ENCODE results near the gene GRM4. TPM values are rescaled to one million over a fixed set of nuclear protein-coding genes. Genes with fewer than 3 reads are reported as not detected.

The GRM4 gene
- total RNA-seq, 1 experiment from 2014 or later, result 5.6 TPM

- Histone ChIP-seq H3K56ac (ENCODE audit: insufficient read length, low read depth, low read length) (no peak overlapping the region), H2BK15ac (ENCODE audit: low read depth, low read length) (no peak overlapping the region), H3K18ac (ENCODE audit: insufficient read length, low read depth, low read length) (no peak overlapping the region), H4K5ac (ENCODE audit: insufficient read length, low read depth, low read length) (no peak overlapping the region), H2AK5ac (ENCODE audit: insufficient read length, low read length) (no peak overlapping the region), H3K4me1 (ENCODE audit: insufficient read depth, low read length) (no peaks in the 10 kb centered on the region), H3K27ac (ENCODE audit: insufficient read length, low read depth, low read length) (no peak overlapping the region), H3K4ac (ENCODE audit: low read depth, low read length) (no peak overlapping the region), H4K8ac (replicated peaks; ENCODE audit: insufficient read length, low read depth, low read length) (no peak overlapping the region), H2AFZ (ENCODE audit: low read length) (no peak overlapping the region), H3T11ph (ENCODE audit: low read length) (no peak overlapping the region), H2BK120ac (ENCODE audit: low read depth, low read length, poor library complexity, severe bottlenecking) (no peak overlapping the region), H3K9ac (ENCODE audit: extremely low read depth, insufficient read length, low read length) (no peak overlapping the region), H4K20me1 (ENCODE audit: control insufficient read depth, insufficient read depth, insufficient read length) (no peaks in the 10 kb centered on the region), H3K23me2 (ENCODE audit: insufficient read length, low read depth, low read length, poor library complexity, severe bottlenecking) (no peaks in the 10 kb centered on the region), H2BK5ac (ENCODE audit: insufficient read length, low read length) (no peak overlapping the region), H2BK12ac (ENCODE audit: insufficient read length, low read depth, low read length) (no peak overlapping the region), H3K27me3 (ENCODE audit: insufficient read depth, low read length) (no peaks in the 10 kb centered on the region), H3K14ac (ENCODE audit: insufficient read depth, low read length) (no peak overlapping the region), H3K79me2 (ENCODE audit: insufficient read depth, low read length) (no peaks in the 10 kb centered on the region), H3K23ac (ENCODE audit: insufficient read length, low read depth, low read length) (no peak overlapping the region), H3K79me1 (ENCODE audit: insufficient read depth, low read depth, low read length, poor library complexity, severe bottlenecking) (no peaks in the 10 kb centered on the region), H3K4me2 (ENCODE audit: insufficient read depth, insufficient read length, low read length) (no peak overlapping the region), H3K9me3 (ENCODE audit: control insufficient read depth, low read depth, low read length) (no peaks in the 10 kb centered on the region), H4K91ac (ENCODE audit: insufficient read length, low read depth, low read length) (no peak overlapping the region), H2BK20ac (ENCODE audit: low read depth, low read length, poor library complexity, severe bottlenecking) (no peak overlapping the region)
- peaks cover 4% of the 10 kb centered on the region for H3K27me3 Mint-ChIP-seq (ENCODE audit: low read depth)
- WGBS (ENCODE audit: extremely low coverage, insufficient read length, low lambda C conversion rate), result no CpG with 5 or more reads among the region's 3 CpGs
- no peak overlapping the region for H3K4me3 Mint-ChIP-seq
- peaks cover 5 to 10% of the 10 kb centered on the region in 2 experiments; a peak in 3 of 4 replicates for H3K4me1 Mint-ChIP-seq
- no peaks in the 10 kb centered on the region for H3K9me3 Mint-ChIP-seq
- no peak for DNase-seq
- no peak overlapping the region for H3K27ac Mint-ChIP-seq
- H3K36me3 Mint-ChIP-seq (ENCODE audit: insufficient read depth in 1 of 3, low read depth in 3 of 3), result peaks cover 0 to 3% (median 0%) of the 10 kb centered on the region in 3 experiments; a peak in 1 of 7 replicates
- TF ChIP-seq, protein P1, sequence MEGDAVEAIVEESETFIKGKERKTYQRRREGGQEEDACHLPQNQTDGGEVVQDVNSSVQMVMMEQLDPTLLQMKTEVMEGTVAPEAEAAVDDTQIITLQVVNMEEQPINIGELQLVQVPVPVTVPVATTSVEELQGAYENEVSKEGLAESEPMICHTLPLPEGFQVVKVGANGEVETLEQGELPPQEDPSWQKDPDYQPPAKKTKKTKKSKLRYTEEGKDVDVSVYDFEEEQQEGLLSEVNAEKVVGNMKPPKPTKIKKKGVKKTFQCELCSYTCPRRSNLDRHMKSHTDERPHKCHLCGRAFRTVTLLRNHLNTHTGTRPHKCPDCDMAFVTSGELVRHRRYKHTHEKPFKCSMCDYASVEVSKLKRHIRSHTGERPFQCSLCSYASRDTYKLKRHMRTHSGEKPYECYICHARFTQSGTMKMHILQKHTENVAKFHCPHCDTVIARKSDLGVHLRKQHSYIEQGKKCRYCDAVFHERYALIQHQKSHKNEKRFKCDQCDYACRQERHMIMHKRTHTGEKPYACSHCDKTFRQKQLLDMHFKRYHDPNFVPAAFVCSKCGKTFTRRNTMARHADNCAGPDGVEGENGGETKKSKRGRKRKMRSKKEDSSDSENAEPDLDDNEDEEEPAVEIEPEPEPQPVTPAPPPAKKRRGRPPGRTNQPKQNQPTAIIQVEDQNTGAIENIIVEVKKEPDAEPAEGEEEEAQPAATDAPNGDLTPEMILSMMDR (conservative IDR thresholded peaks at IDR 0.05), result no peak
Measured at GRCh38 chr6:34037151-34037550, 108.7 kb downstream of the GRM4 start.

Data from H9 (cell line).